MCF 10A (cell line): ENCODE results near the gene FAT1. TPM values are rescaled to one million over a fixed set of nuclear protein-coding genes. Genes with fewer than 3 reads are reported as not detected.

Experiments
- BruUV-seq: library from RNA; stranded (reverse); fragments of 400-500 nt; replicated peaks from 2 replicates; lab custom pipeline; 2021; lab: Mats Ljungman, UMichigan
- CTCF ChIA-PET: fragments of 300-600 bp; sonication (Branson Sonifier 250); formaldehyde crosslinking; extraction: SDS; loops from one replicate; lab custom pipeline; 2021; ENCODE audit warnings: antibody characterized with exemption, inconsistent platforms; lab: Yijun Ruan, JAX
- POLR2A ChIA-PET: fragments of 300-600, 350-650 bp; sonication (Branson Sonifier 250); formaldehyde crosslinking; extraction: SDS; loops from one replicate; lab custom pipeline; 2020; ENCODE audit warnings: antibody characterized with exemption, inconsistent platforms; lab: Yijun Ruan, JAX
- DNase-seq: peaks from one replicate; pipeline ENCODE4 v3.0.0-alpha.2; 2018; ENCODE audit not compliant: unreplicated experiment
- H3K27ac Mint-ChIP-seq: one replicate; pipeline ENCODE4 v1.8.0; 2022; ENCODE audit warnings: mild to moderate bottlenecking, low read depth, mixed read lengths; ENCODE audit not compliant: unreplicated experiment
- H3K27me3 Mint-ChIP-seq: one replicate; pipeline ENCODE4 v1.8.0; 2022; ENCODE audit warnings: mixed read lengths; ENCODE audit not compliant: insufficient read depth, unreplicated experiment
- H3K36me3 Mint-ChIP-seq: one replicate; pipeline ENCODE4 v1.8.0; 2022; ENCODE audit warnings: mild to moderate bottlenecking, moderate library complexity, mixed read lengths; ENCODE audit not compliant: insufficient read depth, unreplicated experiment
- H3K4me1 Mint-ChIP-seq: one replicate; pipeline ENCODE4 v1.8.0; 2022; ENCODE audit warnings: mixed read lengths; ENCODE audit not compliant: insufficient read depth, unreplicated experiment
- H3K4me3 Mint-ChIP-seq: one replicate; pipeline ENCODE4 v1.8.0; 2022; ENCODE audit warnings: mild to moderate bottlenecking, moderate library complexity, mixed read lengths; ENCODE audit not compliant: unreplicated experiment
- H3K9me3 Mint-ChIP-seq: one replicate; pipeline ENCODE4 v1.8.0; 2022; ENCODE audit warnings: mixed read lengths; ENCODE audit not compliant: unreplicated experiment
- intact Hi-C: fragments of 100-400 bp; cut with micrococcal nuclease; formaldehyde crosslinking; loops from 2 replicates; pipeline ENCODE4 v1.14.1; 2022
- total RNA-seq: library from RNA; stranded (reverse); gene quantifications from 2 replicates; pipeline ENCODE4 v1.2.3, GENCODE V29; 2022
- TF ChIP-seq, protein P1 (sequence below): fragments of 200-600 bp; IDR thresholded peaks from one replicate; pipeline ENCODE4 v1.8.0; 2022; ENCODE audit warnings: antibody characterized with exemption, mild to moderate bottlenecking; ENCODE audit not compliant: unreplicated experiment

Gene FAT1
- total RNA-seq, 1 experiment from 2014 or later: 165 TPM

GRCh38 chr4:186740822-186741221 lies 17.2 kb upstream of the FAT1 start:
- Mint-ChIP-seq H3K9me3 (no peaks in the 10 kb centered on the region), H3K36me3 (no peaks in the 10 kb centered on the region), H3K4me1 (peaks cover 5% of the 10 kb centered on the region), H3K4me3 (no peak overlapping the region), H3K27me3 (no peaks in the 10 kb centered on the region), H3K27ac (no peak overlapping the region)
- POLR2A ChIA-PET: no interaction called here
- CTCF ChIA-PET: no interaction called here
- intact Hi-C loops: no loop called here
- BruUV-seq: no TSS peak
- DNase-seq: no peak
- TF ChIP-seq, protein P1, sequence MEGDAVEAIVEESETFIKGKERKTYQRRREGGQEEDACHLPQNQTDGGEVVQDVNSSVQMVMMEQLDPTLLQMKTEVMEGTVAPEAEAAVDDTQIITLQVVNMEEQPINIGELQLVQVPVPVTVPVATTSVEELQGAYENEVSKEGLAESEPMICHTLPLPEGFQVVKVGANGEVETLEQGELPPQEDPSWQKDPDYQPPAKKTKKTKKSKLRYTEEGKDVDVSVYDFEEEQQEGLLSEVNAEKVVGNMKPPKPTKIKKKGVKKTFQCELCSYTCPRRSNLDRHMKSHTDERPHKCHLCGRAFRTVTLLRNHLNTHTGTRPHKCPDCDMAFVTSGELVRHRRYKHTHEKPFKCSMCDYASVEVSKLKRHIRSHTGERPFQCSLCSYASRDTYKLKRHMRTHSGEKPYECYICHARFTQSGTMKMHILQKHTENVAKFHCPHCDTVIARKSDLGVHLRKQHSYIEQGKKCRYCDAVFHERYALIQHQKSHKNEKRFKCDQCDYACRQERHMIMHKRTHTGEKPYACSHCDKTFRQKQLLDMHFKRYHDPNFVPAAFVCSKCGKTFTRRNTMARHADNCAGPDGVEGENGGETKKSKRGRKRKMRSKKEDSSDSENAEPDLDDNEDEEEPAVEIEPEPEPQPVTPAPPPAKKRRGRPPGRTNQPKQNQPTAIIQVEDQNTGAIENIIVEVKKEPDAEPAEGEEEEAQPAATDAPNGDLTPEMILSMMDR: no peak

DNA sequence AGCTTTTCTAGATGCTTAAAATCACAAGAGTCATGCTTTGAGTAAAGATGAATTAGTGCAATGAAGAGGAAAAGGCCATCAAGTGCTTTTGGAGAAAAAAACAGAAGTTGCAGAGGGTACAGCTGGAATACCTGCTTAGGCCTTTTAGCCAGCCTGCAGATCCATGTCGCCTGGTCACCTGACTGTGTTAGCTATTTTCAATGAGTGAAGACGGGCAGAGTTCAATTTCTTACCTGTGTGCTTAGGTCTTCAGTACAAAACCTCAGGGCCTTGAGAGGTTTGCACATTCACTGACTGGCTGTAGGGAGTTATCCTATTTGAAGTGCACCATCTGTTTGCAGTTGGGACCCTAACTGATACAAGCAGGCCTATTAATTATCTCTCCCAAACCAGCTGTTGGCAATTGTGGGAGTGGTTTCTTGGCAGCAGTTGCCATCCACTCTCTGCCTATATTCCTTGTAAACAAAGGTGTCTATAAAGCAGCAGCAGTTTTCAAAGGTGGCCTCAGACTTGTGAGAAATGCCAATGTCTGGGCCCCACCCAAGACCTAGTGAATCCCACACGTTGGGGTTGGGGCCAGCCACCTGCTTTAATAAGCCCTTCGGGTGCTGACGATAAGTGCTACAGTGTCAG lies 16.3 kb upstream of the FAT1 start:
- H3K27ac Mint-ChIP-seq: no peak overlapping the region
- peaks cover 6% of the 10 kb centered on the region for H3K4me1 Mint-ChIP-seq
- POLR2A ChIA-PET: no interaction called here
- H3K9me3 Mint-ChIP-seq: no peaks in the 10 kb centered on the region
- H3K36me3 Mint-ChIP-seq: no peaks in the 10 kb centered on the region
- intact Hi-C loops: no loop called here
- DNase-seq: no peak
- H3K4me3 Mint-ChIP-seq: no peak overlapping the region
- BruUV-seq: no TSS peak
- H3K27me3 Mint-ChIP-seq: no peaks in the 10 kb centered on the region
- TF ChIP-seq, protein P1: no peak
- CTCF ChIA-PET: interaction anchor here (0.6 to 1.0 kb wide), 2 partner anchors 10 to 13 kb away, joined by 3 to 5 read pairs; no protein-coding TSS in a partner anchor

GRCh38 chr4:186739317-186739716 lies 15.7 kb upstream of the FAT1 start:
- Mint-ChIP-seq H3K27ac (no peak overlapping the region), H3K9me3 (no peaks in the 10 kb centered on the region), H3K4me1 (peaks cover 7% of the 10 kb centered on the region), H3K4me3 (no peak overlapping the region), H3K27me3 (no peaks in the 10 kb centered on the region), H3K36me3 (no peaks in the 10 kb centered on the region)
- ChIA-PET POLR2A (no interaction called here), CTCF (interaction anchor here (0.6 to 1.0 kb wide), 2 partner anchors 11 to 12 kb away, joined by 3 to 5 read pairs; no protein-coding TSS in a partner anchor)
- no TSS peak for BruUV-seq
- TF ChIP-seq, protein P1: no peak
- intact Hi-C loops: no loop called here
- no peak for DNase-seq

GRCh38 chr4:186738421-186738820 lies 14.8 kb upstream of the FAT1 start:
- no TSS peak for BruUV-seq
- H3K27me3 Mint-ChIP-seq: no peaks in the 10 kb centered on the region
- ChIA-PET CTCF (interaction anchor here (0.7 kb wide), 1 partner anchor 130 kb away, joined by 3 read pairs; no protein-coding TSS in a partner anchor), POLR2A (interaction anchor here (0.6 kb wide), 1 partner anchor 547 kb away, joined by 3 read pairs; the partner anchor contains the start of gene CYP4V2)
- no peaks in the 10 kb centered on the region for H3K9me3 Mint-ChIP-seq
- no peak for DNase-seq
- TF ChIP-seq, protein P1: no peak
- H3K36me3 Mint-ChIP-seq: no peaks in the 10 kb centered on the region
- peaks cover 16% of the 10 kb centered on the region for H3K4me1 Mint-ChIP-seq
- intact Hi-C loops: no loop called here
- no peak overlapping the region for H3K4me3 Mint-ChIP-seq
- peak overlapping the region; percentile 27 for H3K27ac Mint-ChIP-seq
